Measurements from ENCODE around the gene KCNQ4. TPM values are rescaled to one million over a fixed set of nuclear protein-coding genes. Genes with fewer than 3 reads are reported as not detected.

KCNQ4 gene
- polyA plus RNA-seq, 2 of the 4 experiments (the other 2 are of a cell fraction): 0.08 to 0.17 TPM

DNA sequence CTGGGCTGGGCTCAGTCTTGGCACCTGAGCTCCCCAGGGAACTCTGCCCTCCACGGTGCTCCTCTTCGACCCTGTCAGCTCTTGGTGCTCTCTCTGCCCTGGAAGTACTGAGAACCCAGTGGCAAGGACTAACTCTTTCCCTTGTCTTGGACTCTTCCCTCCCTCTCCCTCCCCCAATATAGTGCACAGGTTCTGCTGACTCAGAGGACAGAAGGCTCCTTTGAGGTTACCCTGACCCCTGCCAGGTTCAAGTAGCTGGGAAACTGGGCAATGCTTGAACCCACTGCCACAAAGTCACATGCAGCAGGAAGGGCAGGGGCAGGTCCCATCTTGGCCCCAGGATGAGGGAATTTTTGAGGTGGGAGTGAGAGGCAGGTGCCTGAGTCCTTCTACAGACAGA is 20.3 kb downstream of the KCNQ4 start:
- ChIA-PET CTCF (interaction anchor here (0.6 to 1.3 kb wide), 2 partner anchors 30 to 199 kb away, joined by 3 to 4 read pairs; no protein-coding TSS in a partner anchor), POLR2A (interaction anchor here (1.2 kb wide), 1 partner anchor 59 kb away, joined by 3 read pairs; the partner anchor contains the start of gene CITED4)
- Histone ChIP-seq H3K4me1 (peaks cover 8% of the 10 kb centered on the region; the same call in 2 of the 3 replicates), H3K4me2 (no peak overlapping the region), H3K9me3 (no peaks in the 10 kb centered on the region), H3K4me3 (no peak overlapping the region), H3K27ac (no peak overlapping the region)
- DNase-seq (ENCODE audit: low read depth in 1 of 2, low spot score in 1 of 2) (no peak), FAIRE-seq (no peak), ATAC-seq (peak in 1 of 2 experiments; percentile 41; a peak in 1 of 6 replicates)
- WGBS (ENCODE audit: missing lambda C conversion rate): 91% methylated on average over 2 of the region's 2 CpGs
- TF ChIP-seq CEBPB (IDR thresholded peaks at IDR 0.05): no peak
- TF ChIP-seq, protein P1, sequence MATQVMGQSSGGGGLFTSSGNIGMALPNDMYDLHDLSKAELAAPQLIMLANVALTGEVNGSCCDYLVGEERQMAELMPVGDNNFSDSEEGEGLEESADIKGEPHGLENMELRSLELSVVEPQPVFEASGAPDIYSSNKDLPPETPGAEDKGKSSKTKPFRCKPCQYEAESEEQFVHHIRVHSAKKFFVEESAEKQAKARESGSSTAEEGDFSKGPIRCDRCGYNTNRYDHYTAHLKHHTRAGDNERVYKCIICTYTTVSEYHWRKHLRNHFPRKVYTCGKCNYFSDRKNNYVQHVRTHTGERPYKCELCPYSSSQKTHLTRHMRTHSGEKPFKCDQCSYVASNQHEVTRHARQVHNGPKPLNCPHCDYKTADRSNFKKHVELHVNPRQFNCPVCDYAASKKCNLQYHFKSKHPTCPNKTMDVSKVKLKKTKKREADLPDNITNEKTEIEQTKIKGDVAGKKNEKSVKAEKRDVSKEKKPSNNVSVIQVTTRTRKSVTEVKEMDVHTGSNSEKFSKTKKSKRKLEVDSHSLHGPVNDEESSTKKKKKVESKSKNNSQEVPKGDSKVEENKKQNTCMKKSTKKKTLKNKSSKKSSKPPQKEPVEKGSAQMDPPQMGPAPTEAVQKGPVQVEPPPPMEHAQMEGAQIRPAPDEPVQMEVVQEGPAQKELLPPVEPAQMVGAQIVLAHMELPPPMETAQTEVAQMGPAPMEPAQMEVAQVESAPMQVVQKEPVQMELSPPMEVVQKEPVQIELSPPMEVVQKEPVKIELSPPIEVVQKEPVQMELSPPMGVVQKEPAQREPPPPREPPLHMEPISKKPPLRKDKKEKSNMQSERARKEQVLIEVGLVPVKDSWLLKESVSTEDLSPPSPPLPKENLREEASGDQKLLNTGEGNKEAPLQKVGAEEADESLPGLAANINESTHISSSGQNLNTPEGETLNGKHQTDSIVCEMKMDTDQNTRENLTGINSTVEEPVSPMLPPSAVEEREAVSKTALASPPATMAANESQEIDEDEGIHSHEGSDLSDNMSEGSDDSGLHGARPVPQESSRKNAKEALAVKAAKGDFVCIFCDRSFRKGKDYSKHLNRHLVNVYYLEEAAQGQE (IDR thresholded peaks at IDR 0.05): no peak
- TF ChIP-seq HOXB13 (CRISPR knock-in tag; IDR thresholded peaks at IDR 0.05; ENCODE audit: low read depth): no peak
- TF ChIP-seq CTCF (IDR thresholded peaks at IDR 0.05): no peak
- peak; percentile 2 for TF ChIP-seq MAFK (IDR thresholded peaks at IDR 0.05; ENCODE audit: partially characterized antibody)
- TF ChIP-seq FOSB (CRISPR knock-in tag; IDR thresholded peaks at IDR 0.05): no peak
- TF ChIP-seq USF2 (IDR thresholded peaks at IDR 0.05): no peak

DNA sequence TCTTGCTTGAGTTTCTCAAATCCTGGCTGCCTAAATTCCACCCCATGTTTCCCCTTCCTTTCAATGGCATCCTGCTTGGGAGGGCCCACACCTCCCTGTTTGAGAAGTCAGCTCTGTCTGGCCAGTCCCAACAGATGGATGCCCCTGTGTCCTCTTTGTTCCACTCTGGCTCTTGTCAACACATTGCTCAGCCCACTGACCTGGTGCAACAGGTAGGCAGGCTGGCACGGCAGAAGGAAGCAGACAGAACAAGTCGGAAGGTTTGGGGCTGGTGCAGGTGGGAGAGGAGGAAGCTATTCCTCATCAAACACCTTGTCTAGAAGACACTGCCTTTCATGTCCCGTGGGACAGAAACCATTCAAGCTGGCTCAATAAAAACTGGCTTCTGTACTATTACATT is 22.7 kb downstream of the KCNQ4 start:
- TF ChIP-seq ZSCAN20 (CRISPR knock-in tag; IDR thresholded peaks at IDR 0.05): no peak
- no peak for TF ChIP-seq POLR2AphosphoS2 (conservative IDR thresholded peaks at IDR 0.05; ENCODE audit: low read length)
- no peak for TF ChIP-seq ATOH8 (CRISPR knock-in tag; IDR thresholded peaks at IDR 0.05; ENCODE audit: low read depth)
- no peak for TF ChIP-seq JUN (IDR thresholded peaks at IDR 0.05)
- TF ChIP-seq POLR2A (IDR thresholded peaks at IDR 0.05; ENCODE audit: low read length): no peak
- no peak for TF ChIP-seq CBX8 (IDR thresholded peaks at IDR 0.05)
- no peak for TF ChIP-seq PBX3 (IDR thresholded peaks at IDR 0.05)
- no peak for TF ChIP-seq FOSB (CRISPR knock-in tag; IDR thresholded peaks at IDR 0.05)
- no peak for TF ChIP-seq BHLHE40 (IDR thresholded peaks at IDR 0.05; ENCODE audit: low read depth, low read length)
- no peak for TF ChIP-seq EHF (CRISPR knock-in tag; IDR thresholded peaks at IDR 0.05)
- no peak for TF ChIP-seq CTCF (IDR thresholded peaks at IDR 0.05)
- no peak for TF ChIP-seq ZNF302 (CRISPR knock-in tag; IDR thresholded peaks at IDR 0.05)
- no peak for TF ChIP-seq RNF2 (IDR thresholded peaks at IDR 0.05; ENCODE audit: borderline replicate concordance, low read depth)
- no peak for TF ChIP-seq KDM5A (IDR thresholded peaks at IDR 0.05)
- no peak for DNase-seq (ENCODE audit: low read depth in 1 of 2, low spot score in 1 of 2)
- Histone ChIP-seq H3K27ac (no peak overlapping the region), H3K4me3 (no peak overlapping the region), H3K4me1 (peaks cover 8% of the 10 kb centered on the region; the same call in 2 of the 3 replicates), H3K9me3 (no peaks in the 10 kb centered on the region), H3K4me2 (no peak overlapping the region)
- ATAC-seq: no peak
- FAIRE-seq: no peak
- 75% methylated on average over 3 of the region's 3 CpGs for WGBS (ENCODE audit: missing lambda C conversion rate)
- POLR2A ChIA-PET: no interaction called here
- CTCF ChIA-PET: interaction anchor here (1.1 to 1.3 kb wide), 2 partner anchors 18 to 44 kb away, joined by 3 to 4 read pairs; no protein-coding TSS in a partner anchor
